IPS-20b (cell line): ENCODE data around the gene MAPKAP1.

Source experiments
- H3K27ac ChIP-seq: one replicate; pipeline ENCODE4 v1.5.1; 2013; ENCODE audit warnings: low read length
- H3K27me3 ChIP-seq: 2 replicates; pipeline ENCODE4 v1.6.1; 2013; ENCODE audit warnings: mild to moderate bottlenecking, low read length, inconsistent platforms; ENCODE audit not compliant: insufficient read depth
- H3K36me3 ChIP-seq: 2 replicates; pipeline ENCODE4 v1.6.1; 2013; ENCODE audit warnings: low read depth, mild to moderate bottlenecking, inconsistent platforms, low read length, moderate library complexity; ENCODE audit not compliant: insufficient read depth
- H3K4me1 ChIP-seq: 2 replicates; pipeline ENCODE4 v1.6.1; 2013; ENCODE audit warnings: mild to moderate bottlenecking, control low read depth, inconsistent platforms, low read length, moderate library complexity; ENCODE audit not compliant: insufficient read depth
- H3K4me3 ChIP-seq: 2 replicates; pipeline ENCODE4 v1.5.1; 2013; ENCODE audit warnings: mild to moderate bottlenecking, low read length, inconsistent platforms
- H3K9ac ChIP-seq: 2 replicates; pipeline ENCODE4 v1.6.1; 2013; ENCODE audit warnings: low read depth, mild to moderate bottlenecking, inconsistent platforms, low read length, moderate library complexity
- H3K9me3 ChIP-seq: 2 replicates; pipeline ENCODE4 v1.6.1; 2013; ENCODE audit warnings: mild to moderate bottlenecking, low read depth, low read length, inconsistent platforms; ENCODE audit not compliant: insufficient read depth

The MAPKAP1 gene

DNA sequence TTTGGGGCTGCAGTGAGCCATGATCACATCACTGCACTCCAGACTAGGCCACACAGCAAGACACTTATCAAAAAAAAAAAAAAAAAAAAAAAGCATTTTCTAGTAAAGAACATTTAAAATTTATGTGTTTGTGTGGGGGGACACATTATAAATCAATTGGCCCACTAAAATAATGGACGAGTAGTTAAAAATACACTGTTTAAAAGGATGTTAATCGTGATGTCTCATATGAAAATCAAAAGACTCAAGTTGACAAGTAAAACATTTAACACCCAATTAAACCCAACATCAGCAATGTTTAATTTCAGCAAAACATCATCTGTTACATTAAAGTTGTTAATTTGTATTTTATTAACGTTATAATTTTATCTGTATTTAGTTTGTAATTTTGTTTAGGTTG, 152.3 kb downstream of the MAPKAP1 start:
- Histone ChIP-seq H3K9ac (no peak overlapping the region), H3K4me3 (no peak overlapping the region), H3K27ac (no peak overlapping the region), H3K9me3 (no peaks in the 10 kb centered on the region), H3K36me3 (peaks cover 11% of the 10 kb centered on the region), H3K4me1 (no peaks in the 10 kb centered on the region; the same call in none of the 2 replicates), H3K27me3 (no peaks in the 10 kb centered on the region)

DNA sequence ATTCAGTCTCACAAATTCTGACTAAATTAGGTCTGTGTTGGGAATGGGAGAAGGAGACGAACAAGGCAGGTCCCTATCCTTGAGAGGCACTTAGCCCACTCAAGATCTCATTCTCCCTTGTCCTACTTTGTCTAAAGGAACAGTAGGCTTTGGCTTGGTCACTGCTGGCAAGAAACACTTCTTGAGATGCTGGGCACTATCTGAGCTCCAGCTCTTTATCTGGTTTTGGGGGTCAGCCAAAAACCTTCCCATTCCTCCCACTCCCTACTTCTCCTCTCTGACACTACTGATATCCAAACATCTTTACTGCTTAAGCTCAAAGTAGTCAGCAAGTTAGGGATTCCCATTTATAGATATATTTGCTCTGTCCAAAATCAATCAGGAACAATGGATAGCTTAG, 155.2 kb downstream of the MAPKAP1 start:
- Histone ChIP-seq H3K27me3 (no peaks in the 10 kb centered on the region), H3K9ac (no peak overlapping the region), H3K9me3 (no peaks in the 10 kb centered on the region), H3K4me3 (no peak overlapping the region), H3K36me3 (peaks cover 4% of the 10 kb centered on the region; the same call in 1 of the 2 replicates), H3K4me1 (no peaks in the 10 kb centered on the region; the same call in 1 of the 2 replicates), H3K27ac (no peak overlapping the region)

- Histone ChIP-seq H3K27me3 (no peaks in the 10 kb centered on the region), H3K4me1 (no peaks in the 10 kb centered on the region; the same call in 1 of the 2 replicates), H3K36me3 (no peaks in the 10 kb centered on the region), H3K27ac (no peak overlapping the region), H3K9me3 (no peaks in the 10 kb centered on the region), H3K9ac (no peak overlapping the region), H3K4me3 (no peak overlapping the region)
Measured at GRCh38 chr9:125549891-125550885, 156.8 kb downstream of the MAPKAP1 start.

DNA sequence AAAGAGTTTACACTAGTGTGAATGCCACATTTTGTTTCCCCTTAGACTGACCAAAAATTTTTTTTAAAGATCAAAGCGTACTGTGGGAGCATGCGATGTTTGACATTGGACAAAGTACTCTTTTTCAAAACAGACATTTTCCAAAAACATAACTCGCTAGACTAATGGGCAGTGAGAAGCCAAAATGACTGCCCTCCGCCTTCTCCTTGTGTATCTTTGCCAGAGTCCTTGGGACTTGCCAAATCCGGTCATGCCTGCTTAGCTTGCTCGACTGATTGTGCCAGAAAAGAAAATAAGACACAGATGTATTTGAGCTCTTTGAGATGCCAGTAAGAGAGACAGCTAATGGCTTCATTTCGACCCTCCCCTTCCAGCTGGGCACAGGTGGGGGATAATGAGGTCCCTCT, 157.5 kb downstream of the MAPKAP1 start:
- H3K9ac ChIP-seq: no peak overlapping the region

DNA sequence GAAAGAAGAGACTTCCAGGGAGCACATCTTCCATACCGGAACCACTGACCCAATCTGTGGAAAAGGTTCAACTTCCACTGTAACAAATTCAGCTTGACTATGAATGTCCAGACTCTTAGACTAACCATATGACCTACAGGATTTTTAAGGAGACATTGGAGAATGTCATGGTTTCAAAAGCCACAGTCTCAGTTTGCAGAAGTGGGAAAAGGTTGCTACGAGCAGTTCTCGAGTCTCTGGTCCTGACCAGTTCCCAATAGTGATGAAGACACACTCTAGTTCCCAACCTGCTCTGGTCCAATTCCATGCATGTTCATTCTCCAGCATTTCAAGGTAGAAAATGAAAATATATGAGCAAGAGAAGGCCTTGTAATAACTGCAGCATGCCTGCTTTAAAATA, 158.0 kb downstream of the MAPKAP1 start:
- H3K27ac ChIP-seq: no peak overlapping the region
- H3K9ac ChIP-seq: no peak overlapping the region
- H3K4me1 ChIP-seq: no peaks in the 10 kb centered on the region; the same call in 1 of the 2 replicates
- no peaks in the 10 kb centered on the region for H3K36me3 ChIP-seq
- no peaks in the 10 kb centered on the region for H3K9me3 ChIP-seq
- H3K4me3 ChIP-seq: no peak overlapping the region
- no peaks in the 10 kb centered on the region for H3K27me3 ChIP-seq

More for the DNA sequence above, 157.5 kb downstream of the MAPKAP1 start:
- Histone ChIP-seq H3K27ac (no peak overlapping the region), H3K4me3 (no peak overlapping the region), H3K36me3 (no peaks in the 10 kb centered on the region), H3K9me3 (no peaks in the 10 kb centered on the region), H3K27me3 (no peaks in the 10 kb centered on the region), H3K4me1 (no peaks in the 10 kb centered on the region; the same call in 1 of the 2 replicates)

GRCh38 chr9:125548141-125548540, 158.9 kb downstream of the MAPKAP1 start:
- H3K4me1 ChIP-seq: no peaks in the 10 kb centered on the region; the same call in 1 of the 2 replicates
- H3K4me3 ChIP-seq: no peak overlapping the region
- H3K9ac ChIP-seq: no peak overlapping the region
- no peak overlapping the region for H3K27ac ChIP-seq
- H3K27me3 ChIP-seq: no peaks in the 10 kb centered on the region
- H3K36me3 ChIP-seq: no peaks in the 10 kb centered on the region
- no peaks in the 10 kb centered on the region for H3K9me3 ChIP-seq

DNA sequence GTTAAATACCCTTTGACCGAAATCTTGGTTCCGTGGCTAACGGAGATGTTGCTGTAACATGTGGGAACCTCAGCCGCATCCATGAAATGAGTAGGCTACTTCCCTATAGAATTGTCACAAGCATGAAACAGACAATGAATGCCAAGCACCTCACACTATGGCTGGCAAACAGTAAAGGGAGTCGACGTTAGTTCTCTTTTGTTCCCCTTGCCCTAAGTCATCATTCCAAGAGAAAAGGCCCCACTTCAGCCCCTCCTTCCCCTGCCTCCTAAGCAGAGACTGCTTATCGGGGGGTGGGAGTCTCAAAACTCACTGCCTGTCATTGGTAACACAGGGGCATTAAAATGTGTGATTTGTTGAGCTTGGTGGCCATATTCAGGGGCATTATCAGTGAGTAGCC, 159.6 kb downstream of the MAPKAP1 start:
- H3K9me3 ChIP-seq: no peaks in the 10 kb centered on the region
- H3K9ac ChIP-seq: no peak overlapping the region
- no peaks in the 10 kb centered on the region for H3K27me3 ChIP-seq
- H3K4me3 ChIP-seq: no peak overlapping the region
- H3K27ac ChIP-seq: no peak overlapping the region
- no peaks in the 10 kb centered on the region; the same call in 1 of the 2 replicates for H3K4me1 ChIP-seq
- H3K36me3 ChIP-seq: peaks cover 5% of the 10 kb centered on the region; the same call in 1 of the 2 replicates

DNA sequence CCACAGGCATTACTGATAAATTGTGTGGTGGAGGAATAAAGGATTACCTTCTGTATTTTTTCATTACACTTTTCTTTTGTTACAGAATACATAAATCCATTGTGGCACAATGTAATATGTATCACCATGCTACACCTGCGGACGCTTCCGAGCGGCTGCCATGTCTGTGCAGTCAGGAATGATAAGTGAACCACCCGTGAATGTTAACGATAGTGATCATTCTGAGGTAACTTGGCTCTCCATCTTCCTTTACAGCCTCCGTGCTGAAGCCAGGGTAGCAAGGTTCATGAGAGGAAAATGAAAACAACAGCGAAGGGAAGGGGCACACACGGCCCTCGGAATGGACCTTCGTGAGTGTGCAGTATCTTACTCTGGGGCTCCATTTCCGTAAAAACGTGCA, 161.2 kb downstream of the MAPKAP1 start:
- Histone ChIP-seq H3K9ac (no peak overlapping the region), H3K36me3 (peaks cover 7% of the 10 kb centered on the region)

DNA sequence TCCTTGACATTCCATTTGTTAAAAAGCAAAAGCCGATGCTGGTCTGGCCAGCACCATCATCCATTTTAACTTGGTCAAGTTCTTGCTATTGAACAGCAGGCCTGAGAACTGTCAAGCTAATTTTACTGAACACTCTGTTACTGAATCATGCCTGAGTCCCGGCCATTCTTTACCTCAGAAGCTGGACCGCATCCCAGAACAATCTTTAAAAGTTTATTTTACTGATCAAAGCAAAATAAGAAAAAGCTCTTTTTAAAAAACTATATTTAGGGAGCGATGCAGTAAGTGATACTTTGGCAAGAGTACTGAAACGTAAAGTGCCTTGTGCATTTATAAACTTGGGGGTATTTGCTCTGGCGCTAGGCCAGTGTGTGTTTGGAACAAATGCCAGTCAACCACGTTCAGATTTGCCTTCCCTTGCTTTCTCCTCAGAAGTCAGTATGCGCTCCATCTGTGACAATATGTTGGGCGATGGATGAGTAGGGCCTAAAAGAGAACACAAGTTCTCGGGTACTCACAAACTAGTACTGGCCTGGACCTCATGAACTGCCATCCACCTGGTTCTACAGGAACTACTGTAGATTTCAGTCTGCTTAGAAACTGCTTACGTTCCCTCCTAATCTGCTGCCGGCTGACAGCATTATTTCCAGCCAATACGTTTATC, 161.9 kb downstream of the MAPKAP1 start:
- Histone ChIP-seq H3K9me3 (no peaks in the 10 kb centered on the region), H3K4me3 (no peak overlapping the region), H3K36me3 (peaks cover 7% of the 10 kb centered on the region), H3K4me1 (no peaks in the 10 kb centered on the region; the same call in 1 of the 2 replicates), H3K27me3 (no peaks in the 10 kb centered on the region), H3K9ac (no peak overlapping the region), H3K27ac (no peak overlapping the region)

More for the DNA sequence above, 161.2 kb downstream of the MAPKAP1 start:
- H3K4me1 ChIP-seq: no peaks in the 10 kb centered on the region; the same call in 1 of the 2 replicates
- H3K27me3 ChIP-seq: no peaks in the 10 kb centered on the region
- H3K9me3 ChIP-seq: no peaks in the 10 kb centered on the region
- no peak overlapping the region for H3K4me3 ChIP-seq
- no peak overlapping the region for H3K27ac ChIP-seq

DNA sequence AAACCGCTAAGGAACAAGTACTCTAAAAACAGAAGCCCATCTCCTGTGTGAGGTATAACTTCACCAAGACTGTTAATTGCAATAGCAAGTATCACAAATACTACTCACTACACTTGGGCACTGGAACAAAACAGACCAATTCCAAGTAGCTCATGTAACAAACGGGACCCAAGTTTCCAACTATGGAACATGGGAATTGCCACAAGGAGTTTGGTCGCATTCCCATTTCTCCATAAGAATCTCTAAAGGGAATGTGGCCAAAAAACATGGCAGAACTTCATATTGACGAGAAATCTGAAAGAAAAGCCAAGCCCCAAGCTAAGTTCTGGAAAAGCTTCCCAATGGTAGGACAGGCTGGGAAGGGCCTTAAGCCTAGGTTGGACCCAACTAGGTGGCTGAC, 162.5 kb downstream of the MAPKAP1 start:
- Histone ChIP-seq H3K27me3 (no peaks in the 10 kb centered on the region), H3K9me3 (no peaks in the 10 kb centered on the region), H3K9ac (no peak overlapping the region), H3K27ac (no peak overlapping the region), H3K36me3 (peaks cover 7% of the 10 kb centered on the region), H3K4me1 (peaks cover 3% of the 10 kb centered on the region; the same call in 1 of the 2 replicates), H3K4me3 (no peak overlapping the region)

DNA sequence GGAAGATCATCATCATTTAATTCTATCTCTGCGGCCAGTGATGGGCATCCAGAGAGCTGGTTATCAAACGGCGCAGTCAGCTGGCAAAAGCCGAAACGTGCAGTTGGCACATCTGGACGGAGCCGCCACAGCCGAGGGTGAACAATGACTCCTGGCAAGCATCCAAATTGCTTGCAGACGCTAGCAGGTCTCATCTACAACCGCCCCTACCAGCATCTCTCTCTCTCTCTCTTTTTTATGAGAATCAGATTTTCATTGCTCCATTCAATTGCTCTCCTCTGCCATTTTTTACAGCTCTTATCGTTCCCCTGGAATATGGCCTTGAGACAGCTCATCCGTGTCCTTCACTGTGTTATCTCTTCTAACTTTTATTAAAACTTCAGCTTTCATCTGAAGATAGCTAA, 165.2 kb downstream of the MAPKAP1 start:
- Histone ChIP-seq H3K9me3 (no peaks in the 10 kb centered on the region), H3K27ac (no peak overlapping the region), H3K4me1 (peaks cover 3% of the 10 kb centered on the region; the same call in 1 of the 2 replicates), H3K4me3 (no peak overlapping the region), H3K27me3 (no peaks in the 10 kb centered on the region), H3K9ac (no peak overlapping the region), H3K36me3 (peaks cover 7% of the 10 kb centered on the region)
